ENCODE measurements around the gene CLDN5. TPM values are rescaled to one million over a fixed set of nuclear protein-coding genes. Genes with fewer than 3 reads are reported as not detected.

The CLDN5 gene
- total and polyA plus RNA-seq, 2 of the 4 experiments (the other 2 are of a cell fraction): 0.18 to 0.21 TPM

DNA sequence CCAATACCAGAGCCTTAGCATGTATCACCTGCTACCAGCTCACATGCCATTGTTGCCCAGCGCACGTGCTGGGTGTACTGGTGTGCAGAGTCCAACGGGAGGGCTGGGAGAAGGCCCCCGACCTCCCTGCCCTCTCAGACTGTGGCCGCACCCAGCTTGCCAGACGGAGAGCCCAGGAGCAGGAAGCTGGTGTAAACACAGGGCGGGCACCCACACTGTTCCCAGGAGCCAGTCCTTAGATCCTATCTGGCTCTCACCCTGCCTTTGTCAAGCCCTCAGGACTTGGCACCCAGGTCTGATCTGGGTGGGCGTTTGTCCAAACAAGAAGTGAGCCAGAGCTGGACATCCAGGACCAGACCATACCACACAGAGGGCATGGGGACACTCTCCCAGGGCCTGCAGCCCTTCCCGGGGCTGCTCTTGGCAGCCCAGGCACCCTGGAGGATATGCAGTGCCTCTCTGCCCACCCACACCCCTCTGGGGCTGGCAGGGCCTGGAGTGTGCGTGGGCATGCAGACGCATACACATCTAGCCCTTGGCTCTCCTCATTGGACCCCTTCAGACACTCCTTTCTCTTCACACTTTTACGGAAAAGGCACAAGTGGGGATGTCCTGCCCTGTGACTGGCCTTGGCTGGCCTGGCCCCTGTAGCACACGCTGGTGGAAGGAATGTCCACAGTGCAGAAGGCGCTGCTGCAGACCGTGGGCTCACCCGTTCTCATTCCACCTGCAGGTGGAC is 19.9 kb upstream of the CLDN5 start:
- Histone ChIP-seq H2BK15ac (ENCODE audit: low read depth, low read length) (no peak overlapping the region), H3K4me2 (ENCODE audit: low read depth, low read length) (no peak overlapping the region), H2AK5ac (ENCODE audit: low read depth, low read length) (no peak overlapping the region), H3K36me3 (ENCODE audit: control insufficient read depth, insufficient read depth, low read length) (no peaks in the 10 kb centered on the region), H2AK9ac (replicated peaks; ENCODE audit: low read depth, low read length, poor library complexity) (no peak overlapping the region), H2BK20ac (ENCODE audit: low read depth, low read length) (no peak overlapping the region), H3K9me3 (ENCODE audit: control insufficient read depth, insufficient read depth, low read length) (no peaks in the 10 kb centered on the region), H4K20me1 (ENCODE audit: insufficient read depth, low read length) (no peaks in the 10 kb centered on the region), H4K91ac (ENCODE audit: insufficient read depth, low read depth, low read length) (no peak overlapping the region), H3K56ac (ENCODE audit: extremely low read depth, insufficient read depth, low read length) (no peak overlapping the region), H3K4me1 (ENCODE audit: control insufficient read depth, insufficient read depth, low read length) (no peaks in the 10 kb centered on the region), H3K79me1 (ENCODE audit: low read depth in 1 of 2, low read length in 2 of 2) (no peaks in the 10 kb centered on the region), H3K27ac (ENCODE audit: insufficient read depth, low read length) (no peak overlapping the region), H4K5ac (ENCODE audit: low read depth, low read length) (no peak overlapping the region), H2AFZ (replicated peaks; ENCODE audit: low read length, poor library complexity) (peak overlapping the region; percentile 14), H4K8ac (ENCODE audit: low read depth in 2 of 2, low read length in 2 of 2) (no peak overlapping the region), H3K27me3 (ENCODE audit: control insufficient read depth, insufficient read depth, low read length) (peaks cover 15% of the 10 kb centered on the region), H2BK120ac (ENCODE audit: low read depth, low read length) (no peak overlapping the region), H3K4me3 (ENCODE audit: insufficient read depth, low read depth, low read length) (no peak overlapping the region), H3K18ac (ENCODE audit: low read depth, low read length) (no peak overlapping the region), H3K9me1 (ENCODE audit: insufficient read depth, low read length) (no peaks in the 10 kb centered on the region), H3K23ac (ENCODE audit: low read depth, low read length) (no peak overlapping the region), H3K9ac (ENCODE audit: low read depth, low read length) (no peak overlapping the region), H2BK5ac (ENCODE audit: low read depth, low read length, poor library complexity, severe bottlenecking) (no peak overlapping the region), H3K4ac (ENCODE audit: low read depth, low read length) (no peak overlapping the region), H3K14ac (replicated peaks; ENCODE audit: low read depth, low read length) (no peak overlapping the region)
- no peak for TF ChIP-seq FOS (IDR thresholded peaks at IDR 0.05; ENCODE audit: low read depth, low read length)
- TF ChIP-seq, protein P1, sequence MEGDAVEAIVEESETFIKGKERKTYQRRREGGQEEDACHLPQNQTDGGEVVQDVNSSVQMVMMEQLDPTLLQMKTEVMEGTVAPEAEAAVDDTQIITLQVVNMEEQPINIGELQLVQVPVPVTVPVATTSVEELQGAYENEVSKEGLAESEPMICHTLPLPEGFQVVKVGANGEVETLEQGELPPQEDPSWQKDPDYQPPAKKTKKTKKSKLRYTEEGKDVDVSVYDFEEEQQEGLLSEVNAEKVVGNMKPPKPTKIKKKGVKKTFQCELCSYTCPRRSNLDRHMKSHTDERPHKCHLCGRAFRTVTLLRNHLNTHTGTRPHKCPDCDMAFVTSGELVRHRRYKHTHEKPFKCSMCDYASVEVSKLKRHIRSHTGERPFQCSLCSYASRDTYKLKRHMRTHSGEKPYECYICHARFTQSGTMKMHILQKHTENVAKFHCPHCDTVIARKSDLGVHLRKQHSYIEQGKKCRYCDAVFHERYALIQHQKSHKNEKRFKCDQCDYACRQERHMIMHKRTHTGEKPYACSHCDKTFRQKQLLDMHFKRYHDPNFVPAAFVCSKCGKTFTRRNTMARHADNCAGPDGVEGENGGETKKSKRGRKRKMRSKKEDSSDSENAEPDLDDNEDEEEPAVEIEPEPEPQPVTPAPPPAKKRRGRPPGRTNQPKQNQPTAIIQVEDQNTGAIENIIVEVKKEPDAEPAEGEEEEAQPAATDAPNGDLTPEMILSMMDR (conservative IDR thresholded peaks at IDR 0.05; ENCODE audit: low read depth, low read length): no peak
- TF ChIP-seq NFE2L2 (IDR thresholded peaks at IDR 0.05; ENCODE audit: low read depth, low read length): no peak
- TF ChIP-seq MAFK (IDR thresholded peaks at IDR 0.05; ENCODE audit: low read depth, low read length): no peak
- TF ChIP-seq CHD1 (IDR thresholded peaks at IDR 0.05; ENCODE audit: low read depth, low read length): no peak
- TF ChIP-seq RFX5 (IDR thresholded peaks at IDR 0.05; ENCODE audit: low read depth, low read length): no peak
- no peak for TF ChIP-seq POLR2A (IDR thresholded peaks at IDR 0.05; ENCODE audit: low read depth, low read length)
- TF ChIP-seq RCOR1 (IDR thresholded peaks at IDR 0.05; ENCODE audit: insufficient replicate concordance, low read length): no peak
- BruUV-seq (replicated peaks): no TSS peak
- intact Hi-C loops (cut with micrococcal nuclease) (no loop called here), dilution Hi-C loops (cut with HindIII; ENCODE audit: low sequenced_read_pairs, unreplicated experiment) (no loop called here), in situ Hi-C loops (cut with MboI; ENCODE audit: low sequenced_read_pairs) (no loop called here)
- ATAC-seq (ENCODE audit: low read depth): no peak
- WGBS, 2 experiments (ENCODE audit: extremely low coverage in 2 of 2, insufficient read length in 1 of 2): 58% methylated on average over 5 of the region's 16 CpGs; no CpG with 5 or more reads in 1 of the 2 experiments
- POLR2A ChIA-PET (ENCODE audit: unreplicated experiment): no interaction called here
- DNase-seq: no peak
- CTCF ChIA-PET: no interaction called here
